Nephron progenitor cell (in vitro differentiated cells): ENCODE data around the gene AIF1L.
A peak's percentile ranks its signal among the peaks of the same experiment; 100 is the strongest.

ENCODE experiments used
- DNase-seq: peaks from one replicate; pipeline ENCODE4 v3.0.0; 2021
- H3K27ac Mint-ChIP-seq: 2 replicates; pipeline ENCODE4 v1.8.0; 2021; ENCODE audit warnings: mild to moderate bottlenecking, moderate library complexity, mixed read lengths
- H3K27me3 Mint-ChIP-seq: 2 replicates; pipeline ENCODE4 v1.8.0; 2021; ENCODE audit warnings: mild to moderate bottlenecking, low read depth, mixed read lengths; ENCODE audit not compliant: poor library complexity
- H3K36me3 Mint-ChIP-seq: 2 replicates; pipeline ENCODE4 v1.8.0; 2021; ENCODE audit warnings: low read depth, mixed read lengths
- H3K4me1 Mint-ChIP-seq: 2 replicates; pipeline ENCODE4 v1.8.0; 2021; ENCODE audit warnings: mixed read lengths
- H3K4me3 Mint-ChIP-seq: 2 replicates; pipeline ENCODE4 v1.8.0; 2021; ENCODE audit warnings: mild to moderate bottlenecking, moderate library complexity, mixed read lengths
- H3K9me3 Mint-ChIP-seq: 2 replicates; pipeline ENCODE4 v1.8.0; 2021; ENCODE audit warnings: mild to moderate bottlenecking, moderate library complexity, mixed read lengths
- CTCF ChIP-seq: fragments of 200-600 bp; sonication (generic); IDR thresholded peaks from 2 replicates; pipeline ENCODE4 v1.5.0; 2021; ENCODE audit warnings: antibody characterized with exemption

AIF1L gene

DNA sequence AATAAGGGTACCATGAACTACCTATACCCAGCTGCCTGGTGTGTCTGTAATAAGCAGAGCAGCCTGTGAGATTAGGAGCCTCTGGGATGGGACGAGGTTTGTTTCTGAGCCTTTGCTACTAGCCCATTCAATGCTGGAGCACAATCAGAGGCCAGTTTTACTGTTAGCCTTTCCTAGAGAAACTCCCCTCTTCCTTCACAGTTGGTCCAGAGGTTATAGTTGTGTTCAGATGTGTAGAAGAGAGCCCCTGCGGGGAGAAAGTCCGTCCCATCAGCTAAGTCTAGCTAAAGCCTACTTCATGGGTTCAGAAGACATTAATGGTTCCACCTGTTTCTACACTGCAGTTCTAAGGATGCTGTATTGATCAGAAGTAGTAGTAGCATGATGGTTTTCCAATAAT, 45.8 kb downstream of the AIF1L start:
- Mint-ChIP-seq H3K27ac (no peak overlapping the region), H3K36me3 (peaks cover 71% of the 10 kb centered on the region), H3K27me3 (no peaks in the 10 kb centered on the region), H3K4me1 (no peaks in the 10 kb centered on the region), H3K9me3 (no peaks in the 10 kb centered on the region), H3K4me3 (no peak overlapping the region)
- TF ChIP-seq CTCF, result no peak
- DNase-seq, result no peak

DNA sequence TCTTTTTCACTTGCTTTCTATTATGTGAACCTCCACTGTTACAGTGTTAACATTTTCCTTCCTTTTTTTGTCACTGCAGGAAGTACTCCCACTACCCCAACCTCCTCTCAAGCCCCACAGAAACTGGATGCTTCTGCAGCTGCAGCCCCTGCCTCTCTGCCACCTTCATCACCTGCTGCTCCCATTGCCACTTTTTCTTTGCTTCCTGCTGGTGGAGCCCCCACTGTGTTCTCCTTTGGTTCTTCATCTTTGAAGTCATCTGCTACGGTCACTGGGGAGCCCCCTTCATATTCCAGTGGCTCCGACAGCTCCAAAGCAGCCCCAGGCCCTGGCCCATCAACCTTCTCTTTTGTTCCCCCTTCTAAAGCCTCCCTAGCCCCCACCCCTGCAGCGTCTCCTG, 47.9 kb downstream of the AIF1L start:
- no peaks in the 10 kb centered on the region for H3K4me1 Mint-ChIP-seq
- no peak for TF ChIP-seq CTCF
- H3K9me3 Mint-ChIP-seq, result no peaks in the 10 kb centered on the region
- H3K4me3 Mint-ChIP-seq, result no peak overlapping the region
- no peak for DNase-seq
- peak overlapping the region; percentile 72 for H3K27ac Mint-ChIP-seq
- peaks cover 69% of the 10 kb centered on the region for H3K36me3 Mint-ChIP-seq
- H3K27me3 Mint-ChIP-seq, result no peaks in the 10 kb centered on the region

DNA sequence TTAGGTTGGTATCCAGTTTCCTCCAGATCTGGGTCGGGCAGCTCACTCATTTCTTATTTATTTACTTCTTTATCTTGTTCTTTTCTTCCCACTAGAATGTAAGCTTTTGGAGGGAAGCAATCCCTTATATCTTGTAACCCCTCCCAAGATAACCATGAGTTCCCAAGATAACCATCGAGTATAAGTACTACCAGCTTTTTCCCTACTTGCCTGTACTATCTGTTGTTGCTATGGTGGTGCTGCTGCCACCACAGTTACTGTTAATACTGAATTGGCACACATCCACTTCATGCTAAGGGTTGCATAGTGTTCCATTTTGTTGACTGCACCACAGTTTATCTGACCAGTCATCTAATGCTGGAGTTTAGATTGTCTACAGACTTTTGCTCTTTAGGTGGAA, 48.9 kb downstream of the AIF1L start:
- H3K27ac Mint-ChIP-seq, result no peak overlapping the region
- no peak for DNase-seq
- H3K4me1 Mint-ChIP-seq, result no peaks in the 10 kb centered on the region
- H3K27me3 Mint-ChIP-seq, result no peaks in the 10 kb centered on the region
- no peaks in the 10 kb centered on the region for H3K9me3 Mint-ChIP-seq
- TF ChIP-seq CTCF, result no peak
- H3K4me3 Mint-ChIP-seq, result no peak overlapping the region
- H3K36me3 Mint-ChIP-seq, result peaks cover 69% of the 10 kb centered on the region

DNA sequence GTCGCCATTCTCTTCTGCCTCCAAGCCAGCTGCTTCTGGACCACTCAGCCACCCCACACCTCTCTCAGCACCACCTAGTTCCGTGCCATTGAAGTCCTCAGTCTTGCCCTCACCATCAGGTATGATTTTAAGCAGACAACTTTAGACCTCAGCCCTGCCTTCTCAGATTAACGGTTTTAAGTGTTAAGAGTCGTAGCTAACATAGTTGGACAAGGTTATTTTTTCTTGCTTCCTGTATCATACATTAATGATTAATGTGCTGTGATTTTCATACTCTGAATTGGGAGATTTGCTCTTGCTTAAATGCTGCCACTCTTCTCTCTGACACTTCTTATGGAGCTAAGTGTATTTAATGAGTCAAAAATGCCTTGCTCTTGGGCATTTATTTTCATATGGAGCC, 49.9 kb downstream of the AIF1L start:
- Mint-ChIP-seq H3K4me1 (no peaks in the 10 kb centered on the region), H3K36me3 (peaks cover 66% of the 10 kb centered on the region), H3K27ac (no peak overlapping the region), H3K27me3 (no peaks in the 10 kb centered on the region), H3K9me3 (no peaks in the 10 kb centered on the region), H3K4me3 (no peak overlapping the region)
- TF ChIP-seq CTCF, result no peak
- DNase-seq, result no peak

- Mint-ChIP-seq H3K9me3 (no peaks in the 10 kb centered on the region), H3K27me3 (no peaks in the 10 kb centered on the region), H3K4me1 (no peaks in the 10 kb centered on the region), H3K36me3 (peaks cover 75% of the 10 kb centered on the region), H3K27ac (no peak overlapping the region), H3K4me3 (no peak overlapping the region)
- no peak for TF ChIP-seq CTCF
- DNase-seq, result no peak
Observed at GRCh38 chr9:131148276-131148675, 51.9 kb downstream of the AIF1L start.

DNA sequence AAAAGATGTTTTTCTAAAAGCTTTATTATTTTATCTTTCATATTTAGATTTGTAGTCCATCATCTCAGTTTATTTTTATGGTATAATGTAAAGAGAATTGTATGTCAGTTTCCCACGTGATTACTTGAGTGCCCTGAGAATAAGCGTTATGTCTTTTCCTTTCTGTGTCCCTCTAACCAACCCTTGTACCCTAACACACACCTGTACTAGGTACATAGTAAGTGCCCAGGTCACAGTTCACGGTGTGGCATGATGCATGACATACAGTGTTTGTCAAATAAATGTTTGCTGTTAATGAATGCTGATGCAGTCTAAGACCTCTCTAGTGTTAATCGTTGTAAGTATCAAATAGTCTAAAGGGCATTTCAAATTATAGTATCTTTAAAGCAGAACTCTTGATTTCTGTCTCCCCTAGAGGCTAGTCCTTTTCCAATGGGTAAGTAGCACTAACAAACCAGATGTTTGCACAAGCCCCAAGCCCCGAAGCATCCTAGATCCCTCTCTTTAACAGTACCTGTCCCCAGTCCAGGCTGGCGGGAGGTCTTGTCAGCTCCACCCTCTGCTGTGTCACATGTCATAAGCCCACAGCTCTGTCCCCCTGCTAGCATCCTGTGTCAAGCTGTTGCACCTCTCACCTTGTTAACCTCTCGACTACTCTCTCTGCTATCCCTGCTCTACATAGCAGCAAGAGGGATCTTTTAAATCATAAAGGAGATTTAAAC, 52.8 kb downstream of the AIF1L start:
- no peak for TF ChIP-seq CTCF
- peaks cover 77% of the 10 kb centered on the region for H3K36me3 Mint-ChIP-seq
- no peak overlapping the region for H3K27ac Mint-ChIP-seq
- no peak overlapping the region for H3K4me3 Mint-ChIP-seq
- DNase-seq, result no peak
- H3K9me3 Mint-ChIP-seq, result no peaks in the 10 kb centered on the region
- no peaks in the 10 kb centered on the region for H3K27me3 Mint-ChIP-seq
- no peaks in the 10 kb centered on the region for H3K4me1 Mint-ChIP-seq
